Suprapubic skin (tissue), 4 donors: ENCODE data around the gene ASIC4.

Experiments used
- CTCF ChIP-seq, 2 donors: fragments of 200-600 bp in 1 of 2; fragments of 450-650 bp in 1 of 2; sonication (generic) in 1 of 2; IDR thresholded peaks; one replicate each; pipeline ENCODE4 v1.5.1; 2016 to 2019; ENCODE audit warnings: antibody characterized with exemption in 2 of 2, mild to moderate bottlenecking in 1 of 2, moderate library complexity in 1 of 2
- EP300 ChIP-seq: sonication (generic); formaldehyde crosslinking; IDR thresholded peaks from one replicate; pipeline ENCODE4 v1.6.1; 2017; ENCODE audit warnings: antibody characterized with exemption
- POLR2A ChIP-seq, 2 donors: fragments of 450-650 bp; IDR thresholded peaks; one replicate each; pipeline ENCODE4 v1.6.1; 2017; ENCODE audit warnings: antibody characterized with exemption in 2 of 2, mild to moderate bottlenecking in 2 of 2, moderate library complexity in 2 of 2
- POLR2AphosphoS5 ChIP-seq, 3 donors: sonication (generic); formaldehyde crosslinking; IDR thresholded peaks; one replicate each; pipeline ENCODE4 v1.6.1; 2017; ENCODE audit warnings: antibody characterized with exemption in 3 of 3

GRCh38 chr2:219496247-219496824 is 17.9 kb upstream of the ASIC4 start:
- TF ChIP-seq CTCF (IDR thresholded peaks at IDR 0.05) (no peak), POLR2A (IDR thresholded peaks at IDR 0.05) (no peak), POLR2AphosphoS5 (IDR thresholded peaks at IDR 0.05) (no peak), EP300 (no peak)
